SJSA1 (cell line): ENCODE measurements around the gene NKIRAS1. TPM values are rescaled to one million over a fixed set of nuclear protein-coding genes. Genes with fewer than 3 reads are reported as not detected.

Source experiments
- DNase-seq, 2 experiments: peaks; one replicate each; pipeline ENCODE4 v3.0.0-alpha.2; 2015 to 2020; ENCODE audit warnings: low spot score in 2 of 2, low read depth in 1 of 2
- H3K27ac ChIP-seq: fragments of 250-450 bp; sonication (Bioruptor Pico); 2 replicates; pipeline ENCODE4 v1.5.1; 2020; ENCODE audit warnings: mild to moderate bottlenecking, moderate library complexity
- H3K27me3 ChIP-seq: fragments of 250-450 bp; sonication (Bioruptor Pico); replicated peaks from 2 replicates; pipeline ENCODE4 v1.5.1; 2020; ENCODE audit warnings: mild to moderate bottlenecking, moderate library complexity
- H3K36me3 ChIP-seq: fragments of 250-450 bp; sonication (Bioruptor Pico); 2 replicates; pipeline ENCODE4 v1.5.1; 2020; ENCODE audit warnings: mild to moderate bottlenecking
- H3K4me1 ChIP-seq: fragments of 250-450 bp; sonication (Bioruptor Pico); replicated peaks from 2 replicates; pipeline ENCODE4 v1.6.1; 2021; ENCODE audit warnings: mild to moderate bottlenecking
- H3K4me3 ChIP-seq: fragments of 250-450 bp; sonication (Bioruptor Pico); 2 replicates; pipeline ENCODE4 v1.5.1; 2020; ENCODE audit warnings: mild to moderate bottlenecking
- H3K9me3 ChIP-seq: fragments of 250-450 bp; sonication (Bioruptor Pico); replicated peaks from 2 replicates; pipeline ENCODE4 v1.5.1; 2020; ENCODE audit warnings: mild to moderate bottlenecking
- total RNA-seq: library from RNA; depleted of rRNA; stranded (reverse); fragments of >200 nt; shearing (Covaris generic); gene quantifications from 2 replicates; pipeline ENCODE4 v1.2.3, GENCODE V29; 2014; rRNA removed

The NKIRAS1 gene
- total RNA-seq, result 10.2 and 18.1 TPM in 2 replicates

DNA sequence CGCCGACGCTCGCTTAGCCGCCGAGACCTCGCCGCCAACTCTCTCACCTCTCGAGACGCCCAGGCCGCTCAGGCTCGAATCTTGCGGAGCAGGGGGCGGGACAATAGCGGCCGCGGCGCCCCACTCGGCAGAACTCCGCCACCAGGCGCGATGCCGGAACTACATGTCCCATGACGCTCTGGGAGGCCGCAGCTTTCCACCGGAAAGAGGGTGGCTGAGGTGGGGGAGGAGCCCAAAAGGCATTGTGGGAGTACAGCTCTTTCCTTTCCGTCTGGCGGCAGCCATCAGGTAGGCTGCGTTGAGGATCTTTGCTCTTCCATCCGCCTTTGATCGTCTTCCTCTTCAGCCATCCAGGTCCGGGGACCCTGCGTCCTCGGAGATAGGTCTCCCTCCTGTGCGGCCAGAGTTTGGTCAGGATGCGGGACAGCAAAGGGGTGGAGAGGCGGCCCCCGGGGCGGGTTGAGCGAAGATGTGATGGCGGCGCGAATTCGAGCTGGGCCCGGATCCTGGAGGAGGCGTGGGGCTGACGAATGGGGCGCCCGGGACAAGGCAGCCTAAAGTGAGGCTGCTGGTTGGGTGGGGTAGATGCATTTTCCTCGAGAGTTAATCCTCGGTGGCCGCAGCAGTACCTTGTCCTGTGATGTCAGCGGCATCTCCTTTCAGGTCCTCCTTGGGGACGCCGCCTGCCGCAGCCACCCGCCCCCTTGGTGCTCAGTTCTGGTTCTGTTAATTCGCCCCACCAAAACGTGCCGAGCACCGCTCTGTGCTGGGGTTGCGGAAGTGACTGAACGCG lies at the start of gene NKIRAS1, which contains the start of gene RPL15:
NKIRAS1 (minus strand) TSS at position 105 of the 793 bp plus-strand sequence. CDS start 6,086 bp downstream, outside the sequence.
RPL15 (plus strand) TSS at position 247 of the 793 bp plus-strand sequence. CDS start 728 bp downstream, outside the sequence.
- Histone ChIP-seq H3K9me3 (no peaks in the 10 kb centered on the region), H3K36me3 (peaks cover 47% of the 10 kb centered on the region), H3K27ac (peak within 1 kb of the TSS; percentile 81), H3K27me3 (no peaks in the 10 kb centered on the region), H3K4me1 (peaks cover 15% of the 10 kb centered on the region; the same call in 1 of the 2 replicates), H3K4me3 (peak within 1 kb of the TSS; percentile 68)
- peak; percentile 95 to 97 for DNase-seq

DNA sequence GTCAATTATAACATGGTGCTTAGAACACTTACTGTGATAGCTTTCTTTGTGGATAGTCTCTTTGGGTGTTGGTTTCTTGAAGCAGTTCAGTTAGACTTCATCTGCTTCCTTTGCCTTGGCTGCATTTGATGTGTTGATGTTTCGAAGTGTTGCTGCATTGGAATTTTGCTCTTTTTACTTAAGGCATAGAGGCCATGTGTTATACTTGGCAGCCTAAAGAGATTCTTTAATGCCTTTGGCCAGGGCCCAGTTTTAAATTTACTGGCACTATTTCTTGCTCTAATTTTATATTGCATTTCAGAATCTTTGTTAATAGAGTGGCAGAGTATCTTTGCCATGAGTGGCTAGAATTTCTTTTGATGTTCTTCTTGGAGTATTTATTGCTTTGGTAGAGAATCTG lies 49.5 kb upstream of the NKIRAS1 start:
- DNase-seq, result no peak
- Histone ChIP-seq H3K4me1 (peaks cover 24% of the 10 kb centered on the region), H3K36me3 (peaks cover 84% of the 10 kb centered on the region), H3K27me3 (no peaks in the 10 kb centered on the region), H3K27ac (no peak overlapping the region), H3K4me3 (no peak overlapping the region), H3K9me3 (no peaks in the 10 kb centered on the region)

DNA sequence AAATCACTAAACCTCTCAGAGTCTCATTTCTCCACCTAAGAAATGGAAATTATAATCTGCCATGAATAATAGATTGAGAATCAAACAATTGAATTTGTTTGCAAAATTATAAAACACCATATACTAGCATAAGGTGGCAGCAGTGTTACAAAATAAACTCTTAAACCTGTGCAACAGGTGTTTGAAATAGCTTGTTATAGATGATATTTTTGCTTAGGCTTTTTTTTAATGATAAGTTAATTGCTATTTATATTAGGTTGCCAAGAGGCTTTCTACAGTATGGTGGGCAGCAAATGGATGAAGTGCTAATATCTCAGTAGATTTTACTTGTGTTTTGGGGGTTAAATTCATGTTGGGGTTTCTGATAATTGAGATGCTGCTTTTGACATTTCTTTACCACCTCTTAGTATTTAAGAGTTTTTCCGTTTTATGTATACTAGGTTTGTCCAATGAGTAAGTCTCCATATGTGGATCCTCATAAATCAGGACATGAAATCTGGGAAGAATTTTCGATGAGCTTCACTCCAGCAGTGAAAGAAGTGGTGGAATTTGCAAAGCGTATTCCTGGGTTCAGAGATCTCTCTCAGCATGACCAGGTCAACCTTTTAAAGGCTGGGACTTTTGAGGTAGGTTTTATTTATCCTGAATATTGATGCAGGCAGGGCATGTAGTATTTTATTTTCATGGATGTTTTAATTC lies 47.9 kb upstream of the NKIRAS1 start:
- Histone ChIP-seq H3K4me3 (no peak overlapping the region), H3K27ac (peak overlapping the region; percentile 73; the same call in 1 of the 2 replicates), H3K27me3 (no peaks in the 10 kb centered on the region), H3K36me3 (peaks cover 89% of the 10 kb centered on the region), H3K4me1 (peaks cover 32% of the 10 kb centered on the region), H3K9me3 (no peaks in the 10 kb centered on the region)
- no peak for DNase-seq

DNA sequence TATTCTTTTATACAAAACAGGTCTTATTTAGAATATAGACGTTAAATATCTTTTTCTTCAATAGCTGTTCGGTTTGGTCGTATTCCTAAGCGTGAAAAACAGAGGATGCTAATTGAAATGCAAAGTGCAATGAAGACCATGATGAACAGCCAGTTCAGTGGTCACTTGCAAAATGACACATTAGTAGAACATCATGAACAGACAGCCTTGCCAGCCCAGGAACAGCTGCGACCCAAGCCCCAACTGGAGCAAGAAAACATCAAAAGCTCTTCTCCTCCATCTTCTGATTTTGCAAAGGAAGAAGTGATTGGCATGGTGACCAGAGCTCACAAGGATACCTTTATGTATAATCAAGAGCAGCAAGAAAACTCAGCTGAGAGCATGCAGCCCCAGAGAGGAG lies 45.1 kb upstream of the NKIRAS1 start:
- peaks cover 44% of the 10 kb centered on the region for H3K4me1 ChIP-seq
- H3K36me3 ChIP-seq, result peaks cover 69% of the 10 kb centered on the region
- no peak overlapping the region for H3K27ac ChIP-seq
- no peak for DNase-seq
- no peaks in the 10 kb centered on the region for H3K9me3 ChIP-seq
- H3K27me3 ChIP-seq, result no peaks in the 10 kb centered on the region
- H3K4me3 ChIP-seq, result no peak overlapping the region

DNA sequence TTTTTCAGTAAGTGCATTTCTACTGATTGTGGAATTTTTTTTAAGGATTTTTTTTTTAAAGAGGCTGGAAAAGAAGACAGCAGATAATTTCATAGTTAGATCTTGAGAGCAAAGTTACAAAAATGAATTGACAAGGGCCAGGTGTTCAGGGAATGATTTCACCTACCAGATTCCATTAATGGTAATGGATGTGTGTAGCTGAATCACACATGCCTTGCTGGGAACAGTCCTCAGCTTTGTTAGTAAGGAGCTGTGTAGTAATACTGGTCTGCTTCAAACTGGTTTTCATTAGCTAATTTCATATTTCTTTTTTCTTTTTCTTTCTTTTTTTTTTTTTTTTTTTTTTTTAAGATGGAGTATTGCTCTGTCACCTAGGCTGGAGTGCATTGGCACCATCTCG lies 44.3 kb upstream of the NKIRAS1 start:
- Histone ChIP-seq H3K4me3 (no peak overlapping the region), H3K36me3 (peaks cover 69% of the 10 kb centered on the region), H3K27ac (no peak overlapping the region), H3K9me3 (no peaks in the 10 kb centered on the region), H3K4me1 (peaks cover 44% of the 10 kb centered on the region), H3K27me3 (no peaks in the 10 kb centered on the region)
- DNase-seq, result no peak

DNA sequence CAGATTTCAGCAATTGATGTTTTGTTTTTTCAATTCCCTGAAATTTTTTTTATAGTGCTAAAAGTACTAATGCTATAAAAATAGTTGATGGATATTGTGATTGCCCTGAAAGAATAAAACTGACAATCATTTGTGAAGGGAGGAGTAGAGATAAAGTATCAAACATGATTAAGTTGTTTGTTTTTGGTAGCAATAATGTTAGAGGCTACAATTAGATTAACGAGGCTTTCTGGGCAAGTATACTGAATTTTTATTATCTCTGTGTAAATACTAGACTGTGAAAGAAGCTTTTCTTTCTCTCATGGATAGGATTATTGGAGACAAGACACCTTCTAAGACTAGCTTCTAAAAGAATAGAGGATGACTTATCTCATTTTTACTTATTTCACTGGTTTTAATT lies 43.9 kb upstream of the NKIRAS1 start:
- Histone ChIP-seq H3K4me3 (no peak overlapping the region), H3K9me3 (no peaks in the 10 kb centered on the region), H3K4me1 (peaks cover 44% of the 10 kb centered on the region), H3K27me3 (no peaks in the 10 kb centered on the region), H3K27ac (no peak overlapping the region), H3K36me3 (peaks cover 68% of the 10 kb centered on the region)
- DNase-seq, result no peak

DNA sequence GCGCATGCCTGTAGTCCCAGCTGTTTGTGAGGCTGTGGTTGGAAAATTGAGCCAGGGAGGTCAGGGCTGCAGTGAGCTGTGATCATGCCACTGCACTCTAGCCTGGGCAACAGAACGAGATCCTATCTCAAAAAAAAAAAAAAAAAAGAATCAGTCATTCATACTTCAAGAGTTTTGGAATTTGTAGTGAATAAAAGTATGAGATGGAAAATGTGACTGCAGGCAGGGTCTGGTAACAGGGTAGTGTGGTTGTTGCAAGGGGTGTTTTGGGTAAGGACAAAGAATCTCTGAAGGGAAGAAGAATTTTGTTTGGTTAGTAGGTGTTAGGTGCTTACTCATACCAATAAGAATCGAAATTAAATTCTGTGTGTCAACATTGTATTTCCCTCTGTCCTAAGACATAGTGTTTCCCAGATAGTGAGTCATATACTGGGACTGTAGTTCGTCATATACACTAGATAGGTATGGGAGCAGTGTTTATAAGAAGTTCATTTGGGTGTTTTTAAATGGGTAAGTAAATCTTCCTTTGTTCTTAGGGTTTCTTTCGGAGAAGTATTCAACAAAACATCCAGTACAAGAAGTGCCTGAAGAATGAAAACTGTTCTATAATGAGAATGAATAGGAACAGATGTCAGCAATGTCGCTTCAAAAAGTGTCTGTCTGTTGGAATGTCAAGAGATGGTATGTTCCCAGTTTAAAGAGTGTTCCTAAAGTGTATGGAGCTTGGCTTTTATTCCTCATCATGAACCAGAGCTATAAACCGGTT lies 42.5 kb upstream of the NKIRAS1 start:
- DNase-seq, result peak; percentile 62 to 91
- no peaks in the 10 kb centered on the region for H3K27me3 ChIP-seq

DNA sequence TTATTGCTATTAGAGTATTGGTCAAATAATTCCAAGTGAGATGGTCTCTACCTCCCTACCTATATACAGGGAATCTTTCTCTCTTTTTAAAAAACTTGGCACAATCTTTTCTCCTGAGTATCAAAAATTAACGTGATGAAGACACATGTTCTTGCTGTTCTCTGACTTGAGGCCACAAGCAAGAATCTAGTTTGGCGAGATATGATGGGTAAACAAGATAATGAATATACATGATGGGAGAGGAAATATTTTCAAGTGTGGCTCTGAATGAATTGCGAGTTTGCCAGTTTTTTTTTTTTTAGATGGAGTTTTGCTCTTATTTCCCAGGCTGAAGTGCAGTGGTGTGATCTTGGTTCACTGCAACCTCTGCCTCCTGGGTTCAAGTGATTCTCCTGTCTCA lies 39.9 kb upstream of the NKIRAS1 start:
- H3K36me3 ChIP-seq, result peaks cover 53% of the 10 kb centered on the region
- no peak overlapping the region for H3K27ac ChIP-seq
- H3K4me3 ChIP-seq, result no peak overlapping the region
- no peaks in the 10 kb centered on the region for H3K9me3 ChIP-seq
- peaks cover 28% of the 10 kb centered on the region for H3K4me1 ChIP-seq
- no peaks in the 10 kb centered on the region for H3K27me3 ChIP-seq
- DNase-seq, result no peak

More for the DNA sequence above, 42.5 kb upstream of the NKIRAS1 start:
- Histone ChIP-seq H3K9me3 (no peaks in the 10 kb centered on the region), H3K4me3 (no peak overlapping the region), H3K27ac (peak overlapping the region; percentile 81), H3K4me1 (peaks cover 38% of the 10 kb centered on the region), H3K36me3 (peaks cover 69% of the 10 kb centered on the region)

DNA sequence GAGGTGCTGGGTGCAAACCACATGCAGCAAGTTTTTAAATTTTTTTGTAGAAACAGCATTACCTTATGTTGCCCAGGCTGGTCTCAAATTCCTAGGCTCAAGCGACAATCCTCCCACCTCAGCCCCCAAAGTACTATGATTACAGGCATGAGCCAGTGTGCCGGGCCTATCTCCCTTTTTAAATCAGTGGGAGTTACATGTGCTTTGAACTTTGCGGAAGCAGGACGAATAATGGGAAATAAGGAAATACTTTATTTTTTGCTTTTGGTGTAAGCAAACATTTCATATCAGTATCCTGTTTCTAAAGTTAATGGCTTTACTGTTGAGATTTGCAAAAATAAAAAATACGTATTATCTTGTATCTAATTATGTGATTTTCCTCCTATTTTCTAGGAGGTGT lies 37.4 kb upstream of the NKIRAS1 start:
- no peaks in the 10 kb centered on the region for H3K27me3 ChIP-seq
- peaks cover 44% of the 10 kb centered on the region for H3K36me3 ChIP-seq
- H3K4me1 ChIP-seq, result peaks cover 31% of the 10 kb centered on the region
- no peak for DNase-seq
- H3K9me3 ChIP-seq, result no peaks in the 10 kb centered on the region
- H3K27ac ChIP-seq, result no peak overlapping the region
- no peak overlapping the region for H3K4me3 ChIP-seq

DNA sequence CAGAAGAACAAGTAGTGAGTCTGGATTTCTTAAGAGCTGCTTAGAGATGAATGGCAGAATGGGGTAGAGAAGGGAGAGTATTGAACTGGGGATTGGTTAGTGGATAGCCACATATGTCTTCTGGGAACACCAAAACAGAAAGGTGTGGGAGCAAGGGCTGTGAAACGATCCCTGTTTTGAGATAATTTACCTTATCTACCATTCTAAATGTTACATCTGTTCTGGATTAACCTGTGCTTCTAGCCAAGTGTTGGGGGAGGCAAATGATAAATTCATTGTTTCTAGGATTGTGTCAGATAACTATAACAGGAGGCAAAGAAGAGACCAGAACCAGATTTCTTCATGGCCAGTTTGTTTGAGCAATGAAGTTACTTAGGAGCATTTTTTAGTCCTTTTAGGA lies 36.7 kb upstream of the NKIRAS1 start:
- H3K27me3 ChIP-seq, result no peaks in the 10 kb centered on the region
- H3K4me3 ChIP-seq, result no peak overlapping the region
- DNase-seq, result no peak
- peaks cover 47% of the 10 kb centered on the region for H3K36me3 ChIP-seq
- H3K9me3 ChIP-seq, result no peaks in the 10 kb centered on the region
- no peak overlapping the region for H3K27ac ChIP-seq
- H3K4me1 ChIP-seq, result peaks cover 28% of the 10 kb centered on the region

DNA sequence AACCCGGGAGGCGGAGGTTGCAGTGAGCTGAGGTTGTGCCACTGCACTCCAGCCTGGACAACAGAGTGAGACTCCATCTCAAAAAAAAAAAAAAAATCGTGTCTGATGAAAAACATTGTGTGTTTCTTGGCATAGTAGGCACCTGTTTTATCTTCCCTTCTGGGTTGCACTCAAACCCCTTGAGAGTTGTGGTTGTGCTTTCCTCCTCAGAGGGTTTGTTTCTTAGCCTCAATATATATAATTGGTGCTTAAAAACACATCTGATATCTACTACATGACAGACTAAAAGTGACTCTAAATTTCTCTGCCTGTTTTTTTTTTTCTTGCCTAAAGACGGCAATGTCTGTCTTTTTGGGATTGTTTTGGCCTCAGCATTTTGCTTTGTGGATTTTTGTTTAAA lies 35.9 kb upstream of the NKIRAS1 start:
- no peak overlapping the region for H3K4me3 ChIP-seq
- peaks cover 29% of the 10 kb centered on the region for H3K4me1 ChIP-seq
- no peaks in the 10 kb centered on the region for H3K9me3 ChIP-seq
- no peak overlapping the region for H3K27ac ChIP-seq
- H3K27me3 ChIP-seq, result no peaks in the 10 kb centered on the region
- DNase-seq, result no peak
- peaks cover 47% of the 10 kb centered on the region for H3K36me3 ChIP-seq

DNA sequence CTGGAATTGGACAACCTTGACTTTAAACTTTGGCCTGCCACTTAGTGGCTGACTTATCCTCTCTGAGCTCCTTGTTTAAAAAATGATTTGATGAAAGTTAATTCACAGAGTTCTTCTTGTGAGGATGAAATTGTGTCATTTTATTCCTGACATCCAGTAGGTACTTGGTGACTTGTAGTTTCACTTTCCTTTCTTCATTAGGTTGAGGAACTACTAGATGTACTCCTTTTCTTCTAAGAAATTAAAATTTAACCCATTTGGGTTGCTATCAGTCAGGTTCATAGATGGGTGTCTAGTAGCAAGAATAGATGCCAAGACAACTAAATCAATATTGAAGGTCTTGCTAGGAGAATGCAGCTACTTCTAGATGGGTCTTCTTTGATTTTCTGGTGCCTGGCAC lies 33.5 kb upstream of the NKIRAS1 start:
- peak in 1 of 2 experiments; percentile 28 for DNase-seq
- Histone ChIP-seq H3K36me3 (peaks cover 41% of the 10 kb centered on the region), H3K27me3 (no peaks in the 10 kb centered on the region), H3K9me3 (no peaks in the 10 kb centered on the region), H3K4me3 (no peak overlapping the region), H3K27ac (peak overlapping the region; percentile 15; the same call in 1 of the 2 replicates), H3K4me1 (peaks cover 40% of the 10 kb centered on the region)

DNA sequence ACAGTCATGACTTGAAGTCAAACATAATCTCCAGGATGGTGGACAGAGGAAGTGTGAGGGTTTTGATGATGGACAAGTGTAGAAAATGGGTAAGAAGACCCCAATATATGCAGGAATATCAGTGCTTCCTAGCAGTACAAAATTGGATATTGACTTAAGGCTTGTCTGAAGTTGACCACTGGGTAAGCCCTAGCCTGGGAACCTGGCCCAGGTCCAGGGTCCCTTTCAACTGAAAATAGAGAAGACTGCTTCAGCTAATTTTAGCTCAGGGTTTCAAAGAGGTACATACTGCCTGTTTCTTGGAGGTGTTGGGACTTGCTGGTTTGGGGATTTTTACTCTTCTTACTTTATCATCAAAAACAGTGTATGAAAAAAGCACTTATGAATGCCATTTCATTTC lies 33.0 kb upstream of the NKIRAS1 start:
- peak overlapping the region; percentile 28; the same call in 1 of the 2 replicates for H3K27ac ChIP-seq
- H3K4me1 ChIP-seq, result peaks cover 40% of the 10 kb centered on the region
- H3K36me3 ChIP-seq, result peaks cover 40% of the 10 kb centered on the region
- H3K27me3 ChIP-seq, result no peaks in the 10 kb centered on the region
- no peaks in the 10 kb centered on the region for H3K9me3 ChIP-seq
- no peak overlapping the region for H3K4me3 ChIP-seq
- DNase-seq, result peak in 1 of 2 experiments; percentile 34
